CD4-positive, alpha-beta T cell treated with Interleukin-1 beta for 1 hour (primary cell): ENCODE measurements around the gene TNFRSF1B.

Experiments
- DNase-seq, 2 donors: peaks; one replicate each; pipeline ENCODE4 v3.0.0-alpha.2; 2020 to 2022

The TNFRSF1B gene

DNA sequence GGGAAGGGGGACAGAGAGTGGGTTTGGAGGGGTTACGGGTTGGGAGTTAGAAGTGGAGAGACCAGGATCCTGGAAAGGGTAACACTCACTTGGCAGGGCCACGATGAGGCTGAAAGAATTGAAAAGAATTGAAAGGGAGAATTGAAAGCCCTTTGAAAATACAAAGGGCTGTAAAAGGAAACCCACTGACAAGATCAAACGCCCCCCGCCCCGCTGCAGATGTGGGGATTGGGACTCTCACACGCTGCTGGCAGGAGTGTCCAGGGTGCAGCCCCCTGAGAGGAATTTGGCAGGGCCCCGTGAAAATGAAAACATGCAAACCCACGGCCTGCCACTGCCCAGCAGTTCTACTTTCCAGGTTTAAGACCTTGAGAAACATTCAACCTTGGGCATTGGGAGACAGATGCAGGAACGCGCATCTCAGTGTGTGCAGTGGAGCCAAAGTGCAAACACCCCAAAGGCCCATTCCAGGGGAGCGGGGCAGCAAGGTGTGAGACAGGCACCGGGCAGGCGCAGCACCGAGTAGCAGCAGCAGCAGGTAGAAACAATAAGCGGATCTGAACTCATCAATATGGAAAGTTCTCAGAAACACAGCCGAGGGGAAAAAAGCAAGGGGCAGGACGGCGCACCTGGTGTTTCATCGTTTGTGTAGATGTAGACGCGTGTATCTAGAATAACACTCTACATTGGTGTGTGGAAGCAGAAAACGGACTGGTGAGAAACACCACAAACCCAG lies 8.3 kb upstream of the TNFRSF1B start:
- DNase-seq: no peak

DNA sequence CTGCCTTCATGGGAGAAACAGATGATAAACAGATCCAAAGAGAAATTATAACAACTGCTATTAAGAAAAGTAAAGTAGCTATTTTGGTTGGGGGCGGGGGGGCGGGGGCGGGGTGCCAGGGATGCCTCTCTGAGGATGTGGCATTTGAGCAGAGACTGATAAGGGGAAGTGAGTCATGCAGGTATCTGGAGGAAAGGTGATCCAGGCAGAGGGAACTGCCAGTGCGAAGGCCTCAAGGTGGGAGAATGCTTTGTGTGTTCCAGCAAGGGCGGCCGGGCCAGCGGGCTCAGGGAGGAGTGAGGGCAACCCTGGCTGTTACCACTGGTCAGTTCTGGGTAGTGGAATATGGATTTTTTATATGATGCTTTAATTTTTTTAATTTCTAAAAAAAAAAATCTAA lies 7.0 kb upstream of the TNFRSF1B start:
- DNase-seq: peak in 1 of 2 donors; percentile 63

DNA sequence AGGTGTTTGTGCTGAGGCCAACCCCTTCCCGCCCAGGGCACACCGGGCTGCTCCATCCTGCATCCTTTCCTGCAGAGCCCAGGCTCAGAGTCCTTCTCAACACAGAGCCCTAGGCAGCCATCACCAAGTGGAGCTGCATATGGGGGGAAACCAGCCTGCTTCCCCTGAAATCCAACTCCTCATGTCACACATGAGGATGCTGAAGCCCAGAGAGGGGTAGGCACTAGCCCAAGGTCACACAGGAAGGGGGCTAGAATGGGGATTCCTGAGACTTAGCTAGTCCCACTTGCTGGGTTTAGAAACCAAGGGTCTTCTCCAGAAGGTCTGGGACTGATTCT lies 5.5 kb upstream of the TNFRSF1B start:
- DNase-seq: no peak

DNA sequence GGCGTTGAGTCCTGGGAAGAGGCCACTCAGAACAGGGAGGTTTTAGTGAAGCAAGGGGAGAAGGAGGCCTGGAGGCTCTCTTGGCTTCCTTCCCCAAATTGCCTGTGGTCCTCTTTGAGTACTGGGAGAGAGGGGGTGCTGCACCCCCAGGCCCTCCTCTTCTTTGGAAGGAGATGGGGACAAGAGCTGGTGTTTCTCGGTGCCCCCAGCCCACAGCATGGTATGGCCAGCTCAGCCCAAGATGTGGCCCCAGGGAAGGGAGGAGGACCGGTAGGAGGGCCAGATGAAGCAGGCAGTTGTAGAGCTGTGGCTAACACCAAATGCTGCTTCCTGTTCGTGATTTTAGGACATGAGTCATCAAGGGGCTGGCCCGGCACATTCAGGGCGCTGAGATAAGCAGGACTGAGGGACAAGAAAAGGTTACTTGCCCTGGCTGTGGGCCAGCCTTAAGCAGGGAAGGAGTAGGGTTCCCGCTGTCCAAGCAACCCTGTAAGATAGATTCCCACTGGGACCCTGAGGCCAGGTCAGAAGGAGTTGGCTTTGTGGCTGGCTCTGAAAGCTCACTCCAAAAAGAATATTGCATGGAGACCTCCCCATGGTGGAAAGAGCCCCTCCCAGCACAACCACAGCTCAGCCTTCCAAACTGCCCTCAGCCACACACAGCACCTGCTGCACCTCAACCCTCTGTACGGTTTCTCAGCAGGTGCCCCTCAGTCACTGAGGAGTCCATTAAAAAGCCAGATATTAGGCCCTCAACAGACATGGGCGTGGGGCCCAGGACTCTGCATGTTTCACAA lies 4.9 kb upstream of the TNFRSF1B start:
- DNase-seq: peak; percentile 82 to 85

DNA sequence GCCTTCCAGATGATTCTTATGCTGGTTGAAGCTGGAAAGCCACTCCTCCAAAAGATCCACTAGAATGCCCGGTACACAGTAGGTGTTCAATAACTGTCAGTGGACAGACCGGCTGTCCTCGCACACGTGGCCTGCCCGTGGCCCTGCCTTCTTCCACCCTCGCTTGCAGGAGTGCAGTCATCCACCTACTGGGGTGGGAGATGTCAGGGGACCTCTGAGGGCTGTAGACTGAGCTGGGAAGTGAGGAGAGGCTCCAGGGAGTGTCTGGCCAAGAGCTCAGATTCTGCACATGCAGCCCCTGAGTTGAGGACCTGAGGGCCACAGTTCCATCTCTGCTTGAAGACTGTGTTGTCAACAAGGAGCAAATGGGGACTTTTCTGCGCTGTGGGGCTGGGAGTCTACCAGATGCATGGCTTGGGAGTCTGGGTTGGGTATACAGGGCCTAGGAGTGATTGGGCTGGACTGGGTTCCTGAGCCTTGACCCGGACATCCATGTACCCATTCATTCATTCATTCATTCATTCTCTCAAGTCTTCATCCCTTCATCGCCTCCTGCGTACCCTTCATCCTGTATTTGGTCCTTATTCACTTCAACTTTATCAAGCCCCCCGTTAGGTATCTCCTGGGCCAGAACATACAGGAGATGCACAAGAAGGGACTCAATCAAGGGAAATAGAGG lies 4.2 kb upstream of the TNFRSF1B start:
- no peak for DNase-seq

DNA sequence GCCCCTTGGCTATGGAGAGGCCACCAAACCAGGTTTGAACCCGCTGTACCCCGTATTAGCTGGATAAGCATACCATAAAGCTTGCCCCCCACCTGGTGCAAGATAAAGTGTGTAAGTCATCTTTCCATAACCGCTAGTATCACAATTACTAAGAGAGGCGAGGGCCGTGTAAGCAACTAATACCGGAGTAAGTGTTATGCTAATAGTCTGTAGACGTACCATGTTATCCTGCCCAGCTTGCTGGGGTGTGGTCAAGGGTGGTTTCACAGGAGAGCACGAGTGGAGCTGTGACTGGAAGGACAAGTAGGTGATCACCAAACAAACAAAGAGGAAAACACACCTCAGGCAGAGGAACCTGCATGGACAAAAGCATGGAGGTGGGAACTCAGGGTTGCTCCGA lies 3.6 kb upstream of the TNFRSF1B start:
- DNase-seq: no peak

DNA sequence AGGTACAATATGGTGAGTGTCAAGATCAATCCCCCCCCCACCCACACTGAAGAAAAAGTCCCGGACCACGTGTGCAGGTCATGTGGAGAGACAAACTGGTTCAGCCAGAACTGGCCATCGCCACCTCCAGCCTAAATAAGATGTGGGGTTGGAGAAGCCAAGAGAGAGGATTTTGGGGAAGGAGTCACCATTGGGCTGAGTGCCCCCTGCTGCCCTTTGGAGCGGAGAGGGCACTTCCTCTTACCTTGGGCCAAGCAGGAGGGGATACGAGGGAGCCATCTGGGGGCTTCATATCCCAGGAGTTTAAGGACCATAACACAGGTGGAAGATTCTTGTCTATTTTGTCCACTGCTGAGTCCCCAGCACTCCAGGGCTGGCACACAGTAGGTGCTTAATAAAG lies 2.6 kb upstream of the TNFRSF1B start:
- DNase-seq: no peak

DNA sequence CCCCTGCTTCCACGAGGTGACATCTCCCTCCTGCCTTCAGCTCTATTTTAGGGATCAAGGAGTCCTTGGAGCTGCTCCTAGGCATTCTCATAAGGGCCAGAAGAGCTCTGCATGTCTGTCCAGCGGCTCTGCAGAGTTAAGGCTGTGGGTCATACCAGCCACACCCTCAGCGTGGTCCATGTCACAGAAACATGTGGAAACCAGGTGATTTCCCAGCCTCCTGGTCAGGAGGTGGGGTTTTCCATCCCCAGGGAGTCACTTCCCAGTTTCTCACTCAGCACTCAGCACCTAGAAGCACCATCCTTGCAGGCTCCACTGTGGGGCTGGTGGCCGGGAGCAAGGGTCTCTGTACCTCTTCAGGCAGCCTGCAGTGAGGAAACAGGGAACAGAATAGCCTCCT lies 1.4 kb upstream of the TNFRSF1B start:
- peak in 1 of 2 donors; percentile 49 for DNase-seq

DNA sequence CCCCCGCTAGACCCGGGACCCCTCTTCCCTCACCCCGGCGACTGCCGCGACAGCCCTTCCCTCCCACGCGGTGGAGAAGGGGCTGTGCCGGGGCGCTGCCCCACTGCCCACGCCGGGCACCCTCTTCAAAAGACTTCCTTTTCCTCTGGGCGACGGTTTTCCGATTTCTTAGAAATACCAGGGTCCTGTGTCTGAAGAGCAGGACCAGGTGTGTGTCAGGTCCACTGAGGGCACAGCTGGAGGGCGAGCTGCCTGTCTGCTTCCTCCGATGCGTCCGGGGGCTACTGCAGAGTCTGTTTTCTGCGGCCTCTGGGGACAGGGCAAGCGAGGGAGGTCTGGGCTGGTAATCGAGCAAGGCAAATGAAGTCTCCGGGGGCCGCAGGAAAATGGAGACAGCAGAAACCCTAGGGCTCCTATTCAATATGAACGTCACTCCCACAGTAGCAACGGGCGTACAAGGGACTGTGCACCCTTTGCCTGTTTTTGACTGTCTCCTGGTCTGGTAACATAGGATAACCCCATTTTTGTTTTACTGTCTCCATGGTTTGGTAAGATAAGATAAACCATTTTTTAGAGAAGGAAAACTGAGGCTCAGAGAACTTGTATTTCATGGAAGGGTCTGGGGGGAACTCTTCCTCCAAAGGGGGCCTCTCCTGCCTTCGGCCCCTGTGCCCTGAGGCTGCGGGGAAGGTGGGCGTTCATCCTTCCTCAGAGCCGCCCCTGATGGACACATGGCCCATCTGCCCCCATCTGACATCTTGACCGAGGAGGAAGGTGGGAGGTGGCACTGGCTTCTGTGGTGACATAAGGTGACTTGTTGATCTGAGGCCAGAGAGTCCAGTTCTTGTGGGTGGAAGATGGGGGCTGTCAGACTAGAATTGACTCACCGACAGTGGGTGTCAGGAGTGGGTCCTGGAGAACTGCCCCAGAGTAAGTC lies 970 bp downstream of the TNFRSF1B start:
- no peak for DNase-seq

DNA sequence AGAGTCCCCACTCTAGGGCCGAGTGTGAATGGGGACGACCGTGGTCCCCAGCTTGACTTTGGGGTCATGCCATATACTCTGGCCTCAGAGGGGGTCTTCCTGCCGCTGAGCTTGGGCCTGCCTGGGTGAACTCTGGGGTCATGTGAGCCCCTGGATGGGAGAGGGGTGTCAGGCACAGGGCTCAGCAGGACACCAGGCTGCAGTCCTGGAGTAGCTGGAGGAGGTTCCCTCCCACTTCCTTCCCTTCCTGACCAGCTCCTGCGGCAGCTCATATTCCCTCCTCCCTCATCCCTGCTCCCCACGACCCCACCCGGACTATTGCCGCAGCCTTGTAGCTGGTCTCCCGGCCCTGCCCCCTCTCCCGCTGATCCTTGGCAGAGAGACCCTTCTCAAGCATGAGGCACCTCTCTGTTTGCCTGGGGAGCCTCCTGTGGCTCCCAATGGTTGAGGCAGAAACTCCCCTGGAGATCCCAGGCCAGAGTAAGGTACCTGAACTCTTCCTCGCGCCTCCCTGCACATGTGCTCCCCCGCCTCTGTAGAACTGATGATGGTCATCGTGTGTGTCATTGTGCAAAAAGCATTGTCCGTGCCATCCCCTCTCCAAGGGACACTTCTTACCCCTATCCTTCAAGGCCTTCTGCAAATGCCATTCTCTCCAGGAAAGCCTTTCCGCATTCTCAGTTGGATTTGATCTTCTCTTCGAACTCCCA lies 1.8 kb downstream of the TNFRSF1B start:
- DNase-seq: no peak

DNA sequence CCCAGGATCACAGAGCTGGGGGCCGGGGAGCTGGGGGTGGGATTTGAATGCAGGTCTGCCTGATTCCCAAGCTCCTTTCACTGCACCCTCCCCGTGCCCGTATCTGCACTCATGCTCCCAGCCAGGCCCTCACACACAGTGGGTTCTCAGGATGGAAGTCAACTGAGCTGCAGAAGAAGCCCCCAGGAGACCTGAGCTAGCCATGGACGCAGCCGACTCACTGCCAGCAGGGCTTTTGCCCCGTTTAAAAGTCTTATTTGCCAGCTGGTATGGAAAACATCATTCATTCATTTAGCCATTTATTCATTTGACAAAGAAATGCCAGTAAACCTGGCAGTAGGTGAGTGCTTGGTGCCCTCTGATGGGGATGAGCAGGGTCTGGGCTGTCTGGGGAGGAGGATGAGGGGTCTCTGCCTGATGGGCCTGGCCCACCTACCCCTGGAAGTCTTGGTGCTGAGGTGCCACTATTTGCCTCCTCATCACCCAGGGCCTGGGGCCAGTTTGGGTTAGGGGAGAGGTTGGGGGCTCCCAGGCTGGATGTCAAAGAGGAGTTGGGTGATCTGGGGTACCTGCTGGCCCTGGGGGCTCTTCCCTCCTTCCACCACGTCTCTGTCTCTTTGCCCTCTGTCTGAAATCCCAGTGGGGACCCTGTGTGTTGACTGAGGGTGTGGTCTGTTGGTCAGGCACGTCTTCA lies 2.8 kb downstream of the TNFRSF1B start:
- no peak for DNase-seq

DNA sequence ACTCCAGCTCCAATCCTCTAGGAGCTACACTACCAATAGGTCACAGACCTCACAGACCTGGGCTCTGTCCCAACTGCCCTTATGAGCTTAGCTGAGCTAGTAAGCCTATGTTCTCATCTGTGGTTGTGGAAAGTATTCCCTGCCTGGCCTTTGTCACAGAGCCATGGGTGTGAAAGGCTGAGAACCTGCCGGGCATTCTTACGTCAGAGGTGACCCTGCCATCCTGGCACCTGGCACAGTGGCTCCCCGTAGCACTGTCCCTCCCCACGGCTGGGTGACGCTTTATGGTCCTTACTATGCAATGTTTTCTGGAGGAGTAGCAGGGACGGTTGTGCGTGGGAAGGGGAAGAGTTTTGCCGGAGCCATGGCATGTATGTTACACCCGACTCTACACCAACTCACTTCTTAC lies 3.5 kb downstream of the TNFRSF1B start:
- no peak for DNase-seq

DNA sequence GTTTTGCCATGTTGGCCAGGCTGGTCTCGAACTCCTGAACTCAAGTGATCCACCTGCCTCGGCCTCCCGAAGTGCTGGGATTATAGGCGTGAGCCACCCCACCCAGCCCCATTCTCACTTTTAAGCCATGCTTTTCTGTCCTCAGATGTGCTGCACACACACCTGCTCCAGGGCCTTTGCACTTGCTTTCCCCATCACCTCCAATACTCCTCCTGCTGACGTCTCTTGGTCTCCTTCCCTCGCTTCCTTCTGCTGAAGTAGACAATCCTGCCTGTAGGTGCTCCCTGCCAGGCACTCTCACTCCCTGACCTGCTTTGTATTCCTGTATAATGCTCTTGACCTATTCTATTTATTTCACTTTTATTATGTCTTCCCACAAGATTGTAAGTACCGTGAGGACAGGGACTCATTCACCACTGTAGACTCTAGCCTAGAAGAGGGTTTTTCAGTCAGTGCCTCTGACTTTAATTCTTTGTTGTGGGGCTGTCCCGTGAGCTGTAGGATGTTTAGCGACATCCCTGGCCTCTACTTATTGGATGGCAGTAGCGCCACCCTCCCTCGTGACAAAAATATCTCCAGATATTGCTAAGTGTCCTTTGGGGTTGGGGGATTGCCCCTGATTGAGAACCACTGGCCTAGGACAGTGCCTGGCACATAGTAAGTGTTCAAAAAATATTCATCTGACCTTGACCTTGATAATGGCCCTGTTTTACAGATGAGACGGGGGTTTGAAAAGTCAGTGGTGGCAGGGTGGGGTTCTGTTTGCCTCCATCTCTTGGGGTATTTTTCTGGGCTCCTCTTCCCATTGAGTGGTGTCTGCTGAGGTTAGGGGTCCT lies 4.6 kb downstream of the TNFRSF1B start:
- DNase-seq: peak; percentile 50 to 73

DNA sequence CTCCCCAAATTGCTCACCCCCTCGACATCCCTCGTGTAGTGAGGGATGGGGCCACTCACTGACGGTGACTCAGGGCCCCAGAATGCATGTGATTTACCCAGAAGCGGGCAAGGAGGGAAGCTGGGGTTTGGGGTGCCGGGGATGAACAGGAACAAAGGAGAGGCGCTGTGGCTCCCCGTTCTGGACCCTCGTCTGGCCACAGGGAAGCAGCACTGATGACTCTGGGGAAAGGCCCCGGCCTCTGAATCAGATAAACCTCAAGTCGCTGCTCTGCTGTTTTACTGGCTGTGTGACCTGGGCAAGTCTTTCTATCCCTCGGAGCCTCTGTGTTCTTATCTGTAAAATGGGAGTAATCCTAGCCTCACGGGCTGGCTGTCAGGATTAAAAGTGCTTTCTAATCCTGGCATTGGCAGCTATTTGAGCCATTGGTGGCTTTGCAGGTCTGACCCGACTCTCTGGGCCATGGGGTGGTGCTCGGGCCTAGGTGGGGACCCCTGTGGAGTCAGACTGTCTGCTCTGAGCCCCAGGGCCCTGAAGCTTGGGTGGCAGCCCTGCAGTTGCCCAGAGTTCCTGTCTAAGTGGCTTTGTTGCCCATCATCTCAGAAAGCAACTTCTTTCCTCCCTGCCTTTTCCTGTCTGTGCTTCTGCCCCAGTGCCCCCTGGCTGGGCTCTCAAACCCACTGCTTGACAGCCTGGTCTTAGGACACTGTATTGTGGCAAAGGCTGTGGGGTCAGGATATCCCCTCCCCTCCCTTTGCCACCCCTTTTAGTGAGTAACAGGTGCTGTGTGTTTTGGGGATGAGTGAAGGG lies 5.5 kb downstream of the TNFRSF1B start:
- peak; percentile 55 to 72 for DNase-seq

DNA sequence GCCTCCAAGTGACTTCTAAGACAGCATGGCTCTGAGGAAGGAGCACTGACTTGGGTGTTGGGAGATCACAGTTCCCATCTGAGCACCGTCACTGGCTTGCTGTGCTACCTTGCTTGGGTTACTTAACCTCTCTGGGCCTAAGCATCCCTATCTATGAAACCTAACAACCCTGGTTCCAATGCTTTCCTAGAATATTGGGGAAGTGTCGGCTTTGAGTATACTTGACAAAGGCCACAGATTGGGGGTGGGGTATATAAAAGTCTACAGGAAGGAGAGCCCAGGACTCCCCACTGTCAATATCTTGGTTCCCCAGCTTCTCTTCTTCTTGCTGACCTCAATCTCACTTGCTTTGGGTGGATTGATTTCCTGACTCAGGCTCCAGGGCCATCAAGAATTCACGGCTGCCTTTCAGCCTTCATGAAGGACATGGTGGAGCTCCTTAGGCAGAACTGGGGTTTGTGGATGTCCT lies 6.3 kb downstream of the TNFRSF1B start:
- DNase-seq: no peak

DNA sequence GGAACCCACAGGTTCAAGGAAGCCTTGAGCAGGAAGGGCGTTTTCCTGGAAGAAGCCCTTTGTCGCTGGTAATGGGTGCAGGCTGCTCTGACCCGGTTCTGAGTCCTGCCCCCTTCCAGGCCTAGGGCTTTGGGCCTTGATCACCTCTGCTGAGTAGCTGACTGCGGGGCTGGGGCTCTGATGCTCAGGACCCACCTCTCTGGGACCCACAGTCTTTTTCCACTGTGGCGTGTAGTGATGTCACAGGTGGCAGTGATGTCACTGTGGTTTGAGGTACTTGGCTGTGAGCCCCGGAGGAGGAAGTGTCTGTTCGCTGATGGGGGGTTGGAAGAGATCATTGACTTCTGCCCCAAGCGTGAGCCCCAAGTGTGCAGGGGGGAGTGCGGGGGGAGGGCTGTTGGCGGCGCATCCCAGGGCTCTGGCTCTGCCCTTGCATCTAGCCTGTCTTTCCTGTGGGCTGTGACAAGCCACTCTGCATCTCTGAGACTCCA lies 6.9 kb downstream of the TNFRSF1B start:
- DNase-seq: peak; percentile 95 to 96

DNA sequence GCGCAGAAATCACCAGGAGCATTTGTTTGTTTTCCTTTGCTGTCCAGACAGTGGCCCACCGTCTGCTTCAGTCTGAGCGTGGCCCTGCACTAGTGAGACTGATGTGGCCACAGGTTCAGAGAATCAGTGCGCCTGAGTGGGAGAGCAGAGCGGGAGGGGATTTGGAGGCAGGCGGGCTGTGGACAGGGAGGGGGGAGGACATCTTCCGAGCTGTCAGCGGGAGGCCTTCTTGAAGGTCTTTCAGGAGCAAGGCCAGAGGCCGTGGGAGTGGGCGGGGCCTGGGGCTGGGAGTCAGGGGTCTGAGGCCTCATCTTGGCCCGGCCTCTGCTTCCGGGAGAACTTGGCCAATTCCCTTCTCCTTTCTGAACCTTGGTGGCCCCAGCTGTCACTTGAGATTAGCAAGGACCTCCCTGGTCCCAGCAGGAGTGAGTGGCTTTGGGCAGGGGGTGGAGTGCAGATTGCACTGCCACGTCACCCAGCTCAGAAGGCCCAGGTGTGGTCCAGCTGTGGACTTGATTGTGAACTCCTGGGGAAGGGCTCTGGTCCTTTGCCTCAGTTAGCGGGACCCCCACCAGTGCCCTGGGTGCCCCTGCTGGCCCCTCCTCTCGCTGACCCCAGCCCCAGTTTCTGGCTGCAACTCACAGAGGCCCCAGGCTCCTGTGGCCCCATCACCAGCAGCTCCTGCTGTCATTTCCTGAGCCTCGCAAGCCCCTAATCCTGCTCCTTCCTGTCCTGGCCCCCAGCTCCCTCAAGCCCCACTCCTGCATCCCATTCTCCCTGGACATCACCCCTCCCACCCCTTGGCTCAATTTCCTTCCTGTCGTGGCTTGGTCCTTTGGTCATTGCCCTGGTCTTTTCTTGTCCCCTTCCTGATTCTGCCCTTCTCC lies 8.4 kb downstream of the TNFRSF1B start:
- DNase-seq: peak in 1 of 2 donors; percentile 46
